ENCODE data around the gene TIGD1.

GRCh38 chr2:232576995-232577394 is 26.6 kb upstream of the TIGD1 start:
- no peak for TF ChIP-seq CTCF (conservative IDR thresholded peaks at IDR 0.05 in 1 of 2, IDR thresholded peaks at IDR 0.05 in 1 of 2; ENCODE audit: extremely low read depth in 1 of 2, insufficient read depth in 1 of 2, low read depth in 1 of 2, low read length in 2 of 2)
- TF ChIP-seq EZH2 (IDR thresholded peaks at IDR 0.05; ENCODE audit: borderline replicate concordance, low read length) = no peak

Data from mammary epithelial cell (primary cell).